ENCODE results near the gene SULT1C3. TPM values are rescaled to one million over a fixed set of nuclear protein-coding genes. Genes with fewer than 3 reads are reported as not detected.

The SULT1C3 gene
- total and polyA plus RNA-seq, 2 of the 13 experiments (the other 11 are each of a cell fraction or from before 2014, with no cell fraction given): not detected

DNA sequence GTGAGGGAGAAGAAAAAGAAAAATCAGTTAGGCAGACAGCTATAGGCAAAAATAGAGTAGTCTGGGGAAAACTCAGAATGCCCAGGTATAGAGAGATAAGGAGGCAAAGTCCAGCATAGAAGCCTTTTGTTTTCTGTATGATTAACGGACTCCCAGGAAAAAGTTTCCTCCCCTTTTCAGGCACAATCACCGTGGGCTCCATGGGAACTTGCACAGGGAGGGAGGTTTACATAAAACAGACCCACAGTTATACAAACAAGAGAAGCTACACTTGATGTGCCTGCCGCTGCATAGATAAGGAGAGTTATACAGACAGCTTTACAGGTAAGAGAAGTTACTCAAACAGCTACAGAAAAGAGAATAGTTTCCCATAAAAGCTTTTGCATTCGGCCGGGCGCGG lies 39.2 kb upstream of the SULT1C3 start (continued):
- TF ChIP-seq MEF2D (CRISPR knock-in tag; IDR thresholded peaks at IDR 0.05) (no peak), EHMT2 (IDR thresholded peaks at IDR 0.05; ENCODE audit: borderline replicate concordance, low read depth, low read length) (no peak), ZNF775 (CRISPR knock-in tag; IDR thresholded peaks at IDR 0.05; ENCODE audit: borderline replicate concordance) (no peak), FOXA1 (IDR thresholded peaks at IDR 0.05) (no peak), FOXA1 (CRISPR knock-in tag; IDR thresholded peaks at IDR 0.05) (peak; percentile 68), ZNF570 (CRISPR knock-in tag; IDR thresholded peaks at IDR 0.05; ENCODE audit: borderline replicate concordance) (no peak), BRCA1 (CRISPR knock-in tag; IDR thresholded peaks at IDR 0.05) (no peak), PRPF4 (IDR thresholded peaks at IDR 0.05; ENCODE audit: low read depth, low read length, poor library complexity, severe bottlenecking) (no peak), ELF3 (CRISPR knock-in tag; IDR thresholded peaks at IDR 0.05) (peak; percentile 34; the same call in 1 of the 2 replicates), WIZ (CRISPR knock-in tag; IDR thresholded peaks at IDR 0.05) (no peak), MBNL3 (CRISPR knock-in tag; conservative IDR thresholded peaks at IDR 0.05) (no peak), SRSF1 (optimal IDR thresholded peaks at IDR 0.05; ENCODE audit: low read depth, low read length) (no peak), DDIT3 (CRISPR knock-in tag; IDR thresholded peaks at IDR 0.05) (no peak), ZNF501 (CRISPR knock-in tag; IDR thresholded peaks at IDR 0.05) (no peak)
- TF ChIP-seq, protein P1, sequence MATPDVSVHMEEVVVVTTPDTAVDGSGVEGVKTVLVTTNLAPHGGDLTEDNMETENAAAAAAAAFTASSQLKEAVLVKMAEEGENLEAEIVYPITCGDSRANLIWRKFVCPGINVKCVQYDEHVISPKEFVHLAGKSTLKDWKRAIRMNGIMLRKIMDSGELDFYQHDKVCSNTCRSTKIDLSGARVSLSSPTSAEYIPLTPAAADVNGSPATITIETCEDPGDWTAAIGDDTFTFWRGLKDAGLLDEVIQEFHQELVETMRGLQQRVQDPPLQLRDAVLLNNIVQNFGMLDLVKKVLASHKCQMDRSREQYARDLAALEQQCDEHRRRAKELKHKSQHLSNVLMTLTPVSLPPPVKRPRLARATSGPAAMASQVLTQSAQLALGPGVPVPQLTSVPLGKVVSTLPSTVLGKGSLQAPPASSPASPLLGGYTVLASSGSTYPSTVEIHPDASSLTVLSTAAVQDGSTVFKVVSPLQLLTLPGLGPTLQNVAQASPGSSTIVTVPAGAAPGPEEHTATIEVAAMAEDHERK (CRISPR knock-in tag; IDR thresholded peaks at IDR 0.05; ENCODE audit: low read depth): no peak
- TF ChIP-seq, protein P2, sequence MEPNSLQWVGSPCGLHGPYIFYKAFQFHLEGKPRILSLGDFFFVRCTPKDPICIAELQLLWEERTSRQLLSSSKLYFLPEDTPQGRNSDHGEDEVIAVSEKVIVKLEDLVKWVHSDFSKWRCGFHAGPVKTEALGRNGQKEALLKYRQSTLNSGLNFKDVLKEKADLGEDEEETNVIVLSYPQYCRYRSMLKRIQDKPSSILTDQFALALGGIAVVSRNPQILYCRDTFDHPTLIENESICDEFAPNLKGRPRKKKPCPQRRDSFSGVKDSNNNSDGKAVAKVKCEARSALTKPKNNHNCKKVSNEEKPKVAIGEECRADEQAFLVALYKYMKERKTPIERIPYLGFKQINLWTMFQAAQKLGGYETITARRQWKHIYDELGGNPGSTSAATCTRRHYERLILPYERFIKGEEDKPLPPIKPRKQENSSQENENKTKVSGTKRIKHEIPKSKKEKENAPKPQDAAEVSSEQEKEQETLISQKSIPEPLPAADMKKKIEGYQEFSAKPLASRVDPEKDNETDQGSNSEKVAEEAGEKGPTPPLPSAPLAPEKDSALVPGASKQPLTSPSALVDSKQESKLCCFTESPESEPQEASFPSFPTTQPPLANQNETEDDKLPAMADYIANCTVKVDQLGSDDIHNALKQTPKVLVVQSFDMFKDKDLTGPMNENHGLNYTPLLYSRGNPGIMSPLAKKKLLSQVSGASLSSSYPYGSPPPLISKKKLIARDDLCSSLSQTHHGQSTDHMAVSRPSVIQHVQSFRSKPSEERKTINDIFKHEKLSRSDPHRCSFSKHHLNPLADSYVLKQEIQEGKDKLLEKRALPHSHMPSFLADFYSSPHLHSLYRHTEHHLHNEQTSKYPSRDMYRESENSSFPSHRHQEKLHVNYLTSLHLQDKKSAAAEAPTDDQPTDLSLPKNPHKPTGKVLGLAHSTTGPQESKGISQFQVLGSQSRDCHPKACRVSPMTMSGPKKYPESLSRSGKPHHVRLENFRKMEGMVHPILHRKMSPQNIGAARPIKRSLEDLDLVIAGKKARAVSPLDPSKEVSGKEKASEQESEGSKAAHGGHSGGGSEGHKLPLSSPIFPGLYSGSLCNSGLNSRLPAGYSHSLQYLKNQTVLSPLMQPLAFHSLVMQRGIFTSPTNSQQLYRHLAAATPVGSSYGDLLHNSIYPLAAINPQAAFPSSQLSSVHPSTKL (CRISPR knock-in tag; IDR thresholded peaks at IDR 0.05): peak; percentile 59; the same call in 1 of the 2 replicates
- TF ChIP-seq, protein P3, sequence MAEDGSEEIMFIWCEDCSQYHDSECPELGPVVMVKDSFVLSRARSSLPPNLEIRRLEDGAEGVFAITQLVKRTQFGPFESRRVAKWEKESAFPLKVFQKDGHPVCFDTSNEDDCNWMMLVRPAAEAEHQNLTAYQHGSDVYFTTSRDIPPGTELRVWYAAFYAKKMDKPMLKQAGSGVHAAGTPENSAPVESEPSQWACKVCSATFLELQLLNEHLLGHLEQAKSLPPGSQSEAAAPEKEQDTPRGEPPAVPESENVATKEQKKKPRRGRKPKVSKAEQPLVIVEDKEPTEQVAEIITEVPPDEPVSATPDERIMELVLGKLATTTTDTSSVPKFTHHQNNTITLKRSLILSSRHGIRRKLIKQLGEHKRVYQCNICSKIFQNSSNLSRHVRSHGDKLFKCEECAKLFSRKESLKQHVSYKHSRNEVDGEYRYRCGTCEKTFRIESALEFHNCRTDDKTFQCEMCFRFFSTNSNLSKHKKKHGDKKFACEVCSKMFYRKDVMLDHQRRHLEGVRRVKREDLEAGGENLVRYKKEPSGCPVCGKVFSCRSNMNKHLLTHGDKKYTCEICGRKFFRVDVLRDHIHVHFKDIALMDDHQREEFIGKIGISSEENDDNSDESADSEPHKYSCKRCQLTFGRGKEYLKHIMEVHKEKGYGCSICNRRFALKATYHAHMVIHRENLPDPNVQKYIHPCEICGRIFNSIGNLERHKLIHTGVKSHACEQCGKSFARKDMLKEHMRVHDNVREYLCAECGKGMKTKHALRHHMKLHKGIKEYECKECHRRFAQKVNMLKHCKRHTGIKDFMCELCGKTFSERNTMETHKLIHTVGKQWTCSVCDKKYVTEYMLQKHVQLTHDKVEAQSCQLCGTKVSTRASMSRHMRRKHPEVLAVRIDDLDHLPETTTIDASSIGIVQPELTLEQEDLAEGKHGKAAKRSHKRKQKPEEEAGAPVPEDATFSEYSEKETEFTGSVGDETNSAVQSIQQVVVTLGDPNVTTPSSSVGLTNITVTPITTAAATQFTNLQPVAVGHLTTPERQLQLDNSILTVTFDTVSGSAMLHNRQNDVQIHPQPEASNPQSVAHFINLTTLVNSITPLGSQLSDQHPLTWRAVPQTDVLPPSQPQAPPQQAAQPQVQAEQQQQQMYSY (CRISPR knock-in tag; IDR thresholded peaks at IDR 0.05): no peak

Measured in HepG2 (cell line).